GM18909 (cell line): ENCODE results near the gene FAM9B.
"Not testable (repeated sequence)": the region's sequence is repeated elsewhere in the genome, so short reads cannot be mapped to it uniquely, and the experiment has no call there.

Experiments used
- ATAC-seq: cut with Tn5 transposase; IDR thresholded peaks from one replicate; pipeline ENCODE4 v1.9.1; 2021; ENCODE audit warnings: mild to moderate bottlenecking; ENCODE audit not compliant: unreplicated experiment, poor library complexity

Gene FAM9B

GRCh38 chrX:9033989-9034388 lies at the start of gene FAM9B:
Gene FAM9B (minus strand): TSS chrX:9034127. CDS start chrX:9032986, 1,141 bp downstream.
- no peak for ATAC-seq

DNA sequence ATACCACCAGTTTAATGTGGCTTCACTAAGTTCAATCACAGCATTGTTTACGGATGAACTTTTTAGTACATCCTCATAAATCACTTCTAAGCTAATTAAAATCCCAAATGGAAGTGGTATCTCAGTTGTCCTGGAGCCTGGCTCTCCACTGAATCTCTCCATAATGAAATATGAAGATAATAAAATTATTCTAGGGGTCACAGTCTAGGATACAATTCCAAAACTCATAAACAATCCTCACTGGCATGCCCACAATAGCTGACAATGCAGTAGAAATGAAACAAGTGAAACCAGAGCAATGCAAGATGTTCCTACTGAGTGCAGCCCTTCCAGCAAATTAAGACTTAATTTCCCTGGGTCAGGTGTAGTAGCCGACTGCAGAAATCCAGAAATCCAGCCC lies 47.3 kb upstream of the FAM9B start:
- no peak for ATAC-seq

GRCh38 chrX:9074326-9074725 lies 40.4 kb upstream of the FAM9B start:
- no peak for ATAC-seq

DNA sequence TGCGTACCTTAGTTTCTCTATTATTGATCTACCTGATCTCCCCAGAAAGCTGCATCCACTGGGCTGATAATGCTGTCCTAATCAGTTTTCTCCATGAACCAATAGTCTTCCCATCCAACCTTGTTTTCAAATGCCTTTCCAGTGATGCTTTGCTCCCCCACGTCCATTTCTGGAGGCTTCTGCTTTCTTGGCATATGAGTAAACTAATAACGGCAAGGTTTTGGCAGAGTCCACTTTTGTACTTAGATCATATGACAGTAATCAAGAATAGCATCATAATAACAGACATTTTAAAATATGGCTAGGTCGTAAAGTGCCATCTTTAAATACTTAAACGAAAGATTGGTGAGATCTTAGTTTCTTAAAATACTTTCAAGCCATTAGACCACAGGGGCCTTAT lies 38.4 kb upstream of the FAM9B start:
- no peak for ATAC-seq

DNA sequence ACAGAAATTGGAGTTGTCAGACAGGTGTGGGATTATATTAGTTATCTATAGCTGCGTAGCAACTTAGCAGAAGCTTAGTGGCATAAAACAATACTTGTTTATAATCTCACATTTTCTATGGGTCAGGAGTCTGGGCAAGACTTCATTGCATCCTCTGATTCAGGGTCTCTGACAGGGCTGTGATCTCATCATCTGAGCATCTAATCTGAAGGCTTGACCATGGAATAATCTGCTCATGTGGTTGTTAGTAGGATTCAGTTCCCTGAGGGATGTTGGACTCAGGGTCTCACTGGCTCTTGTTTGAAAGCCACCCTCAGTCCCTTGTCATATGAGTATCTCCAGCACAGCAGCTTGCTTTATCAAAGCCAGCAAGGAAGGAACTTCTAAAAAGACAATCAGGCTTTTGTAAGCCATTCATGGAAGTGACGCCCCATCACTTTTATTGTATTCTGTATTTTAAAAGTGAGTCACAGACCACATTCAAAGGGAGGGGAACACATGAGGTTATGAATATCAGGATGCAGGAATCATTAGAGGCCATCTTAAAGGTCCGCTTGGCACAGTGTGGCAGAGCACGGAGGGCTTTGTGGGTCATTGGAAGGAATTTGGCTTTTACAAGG lies 37.2 kb upstream of the FAM9B start:
- no peak for ATAC-seq

DNA sequence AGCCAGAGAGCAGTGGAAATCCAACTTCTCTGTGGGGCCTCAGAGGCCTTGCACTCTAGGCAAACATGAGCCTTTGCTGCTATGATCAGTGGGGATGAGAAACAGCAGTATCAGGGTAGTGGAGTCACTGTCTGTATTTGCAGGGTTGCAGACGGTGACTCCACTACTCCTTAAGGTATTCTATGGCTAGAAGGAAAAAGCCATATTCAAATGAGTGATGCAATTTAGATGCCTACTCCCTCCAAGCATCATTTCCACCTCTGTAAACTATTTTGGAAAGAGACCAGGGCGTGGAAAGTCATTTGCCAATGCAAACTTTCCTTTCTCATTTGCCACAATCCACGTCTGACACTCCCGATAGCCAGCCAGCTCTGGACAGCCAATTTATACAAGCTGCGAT lies 35.6 kb upstream of the FAM9B start:
- ATAC-seq, result no peak

DNA sequence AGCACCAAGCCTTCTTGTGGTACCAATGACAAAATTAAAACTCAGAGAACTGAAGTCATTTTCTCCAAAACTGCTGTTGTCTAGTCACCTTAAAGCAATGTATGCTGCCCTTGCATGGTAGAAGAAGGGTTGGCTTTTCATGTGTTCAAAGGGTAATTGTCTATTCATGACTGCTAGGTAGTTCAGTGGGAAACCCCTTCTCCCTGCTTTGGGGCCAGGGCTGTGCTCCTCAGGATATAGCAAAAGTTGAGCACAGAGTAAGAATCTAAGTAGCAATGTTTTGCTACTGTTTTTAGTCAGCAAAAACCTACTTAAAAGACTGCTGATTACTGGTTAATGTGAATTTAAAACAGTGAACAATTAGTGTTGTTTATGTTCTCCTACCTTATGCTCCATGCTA lies 30.8 kb upstream of the FAM9B start:
- ATAC-seq, result no peak

DNA sequence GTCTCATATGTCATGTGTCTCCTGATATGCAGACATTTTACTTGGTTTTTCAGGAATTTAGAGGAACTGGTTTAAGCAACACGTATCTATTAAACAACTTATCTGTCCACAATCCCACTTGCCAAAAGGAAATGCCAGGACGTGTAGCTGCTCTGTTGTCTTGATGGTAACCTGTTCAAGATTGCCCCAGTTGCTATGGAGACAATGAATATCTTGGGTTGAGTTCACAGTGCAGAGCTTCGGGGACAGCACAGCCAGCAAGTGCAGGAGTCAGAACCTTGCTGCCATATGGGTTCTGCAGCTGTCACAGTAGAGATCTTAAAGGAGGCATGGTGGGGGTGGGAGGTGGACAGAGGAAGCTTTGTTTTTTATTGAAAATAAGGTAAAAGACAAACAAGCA lies 28.7 kb upstream of the FAM9B start:
- no peak for ATAC-seq

DNA sequence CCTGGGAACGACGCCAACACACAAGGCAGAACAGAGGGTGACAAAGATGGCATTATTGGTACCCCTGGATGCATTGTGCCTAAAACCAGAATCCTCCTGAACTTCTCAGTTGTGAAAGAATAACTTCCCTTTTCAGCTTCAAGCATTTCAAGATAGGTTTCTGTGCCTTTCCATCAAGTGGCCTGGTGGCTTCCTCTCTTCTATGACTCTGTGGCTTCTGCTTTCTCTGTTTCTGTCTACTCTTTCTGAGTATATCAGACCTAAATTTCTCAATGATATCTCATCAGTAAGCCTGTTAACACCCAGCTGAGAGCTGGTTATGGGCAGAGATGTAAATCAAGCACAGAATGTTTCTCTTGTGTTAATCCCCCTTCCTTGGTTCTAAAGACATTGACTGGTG lies 21.4 kb upstream of the FAM9B start:
- no peak for ATAC-seq

DNA sequence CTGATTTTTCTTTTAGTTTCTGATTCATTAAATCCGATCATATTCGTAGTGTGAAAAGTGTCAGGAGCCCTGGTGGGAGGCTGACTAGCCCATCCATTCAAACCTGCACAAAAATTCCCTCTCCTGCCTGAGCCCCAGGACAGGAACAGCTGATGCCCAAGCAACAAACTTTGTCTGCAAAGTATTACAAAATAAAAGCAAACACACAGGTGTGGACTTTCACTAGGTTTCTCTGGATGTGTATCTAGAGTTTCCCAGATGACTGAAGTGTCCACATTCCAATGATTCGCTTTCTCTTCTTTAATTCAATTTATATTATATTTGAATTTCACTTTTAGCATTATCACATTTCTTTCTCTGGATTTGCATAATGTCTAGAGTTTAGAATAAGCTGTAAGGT lies 18.2 kb upstream of the FAM9B start:
- no peak for ATAC-seq

DNA sequence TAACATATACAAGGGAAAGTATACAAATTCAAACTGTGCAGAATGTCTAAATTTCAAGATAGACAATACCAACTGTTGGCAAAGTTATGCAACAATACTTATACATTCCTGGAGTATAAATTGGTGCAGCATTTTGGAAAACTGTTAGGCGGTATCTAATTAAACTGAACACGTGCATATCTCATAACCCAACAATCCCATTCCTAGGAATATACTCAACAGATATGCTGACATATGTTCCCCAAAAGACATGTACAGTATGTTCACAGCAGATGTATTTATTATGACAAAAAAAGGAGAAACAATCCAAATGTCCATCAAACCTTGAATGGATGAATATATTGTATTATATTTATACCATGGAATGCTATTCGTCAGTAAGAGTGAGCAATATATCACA lies 16.4 kb upstream of the FAM9B start:
- ATAC-seq, result no peak

DNA sequence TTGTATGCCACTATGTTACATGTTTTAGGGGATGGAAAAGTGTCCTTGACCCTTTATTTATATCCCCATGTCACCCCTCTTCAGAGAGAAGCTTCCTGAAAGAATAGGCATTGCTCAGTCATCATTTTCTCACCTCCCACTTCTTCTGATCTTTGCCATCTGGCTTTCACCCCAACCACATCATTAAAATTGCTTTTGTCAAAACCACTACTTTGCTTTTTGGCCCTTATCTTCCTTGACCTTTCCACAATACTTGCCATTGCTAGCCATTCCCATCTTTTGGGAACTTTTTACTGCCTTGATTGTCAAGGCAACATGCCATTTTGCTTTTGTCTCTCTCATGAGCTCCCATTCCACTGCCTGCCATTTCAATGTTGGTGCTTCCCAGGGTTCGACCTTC lies 14.9 kb upstream of the FAM9B start:
- no peak for ATAC-seq

- no peak for ATAC-seq
These were observed 4.3 kb upstream of the FAM9B start for GRCh38 chrX:9038244-9038643.

DNA sequence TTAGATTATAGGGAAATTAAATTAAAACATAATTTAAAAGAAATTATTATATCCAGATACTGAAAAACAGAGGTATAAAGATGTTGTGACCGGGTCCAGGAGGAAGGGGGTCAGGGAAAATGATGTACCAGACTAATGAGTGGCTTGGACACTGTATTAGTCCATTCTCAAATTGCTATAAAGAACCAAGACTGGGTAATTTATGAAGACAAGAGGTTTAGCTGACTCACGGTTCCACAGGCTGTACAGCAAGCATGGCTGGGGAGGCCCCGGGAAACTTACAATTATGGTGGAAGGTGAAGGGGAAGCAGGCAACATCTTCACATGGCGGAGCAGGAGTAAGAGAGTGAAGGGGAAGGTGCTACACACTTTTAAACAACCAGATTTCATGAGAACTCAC lies 3.4 kb upstream of the FAM9B start:
- no peak for ATAC-seq

- ATAC-seq, result no peak
These were observed 341 bp downstream of the FAM9B start for GRCh38 chrX:9033586-9033985.

DNA sequence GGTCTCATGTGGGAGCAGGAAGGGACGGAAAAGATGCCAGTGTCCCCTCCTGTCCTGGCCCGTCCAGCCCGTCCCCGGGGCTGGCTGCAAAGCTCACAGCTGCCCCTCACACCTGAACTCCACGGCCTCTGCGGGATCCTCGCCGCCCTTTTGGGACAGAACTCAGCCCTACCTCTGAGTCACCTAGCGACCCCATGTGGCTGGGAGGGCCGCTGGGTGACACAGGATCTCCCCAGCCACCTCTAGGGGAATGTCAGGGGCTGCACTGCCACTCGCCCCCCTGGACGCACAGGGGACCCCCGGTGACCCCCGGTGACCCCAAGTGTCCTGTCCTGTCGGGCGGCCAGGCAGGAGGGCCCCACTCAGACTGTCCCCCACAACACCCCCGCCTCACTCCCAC lies 748 bp downstream of the FAM9B start:
- no peak for ATAC-seq

DNA sequence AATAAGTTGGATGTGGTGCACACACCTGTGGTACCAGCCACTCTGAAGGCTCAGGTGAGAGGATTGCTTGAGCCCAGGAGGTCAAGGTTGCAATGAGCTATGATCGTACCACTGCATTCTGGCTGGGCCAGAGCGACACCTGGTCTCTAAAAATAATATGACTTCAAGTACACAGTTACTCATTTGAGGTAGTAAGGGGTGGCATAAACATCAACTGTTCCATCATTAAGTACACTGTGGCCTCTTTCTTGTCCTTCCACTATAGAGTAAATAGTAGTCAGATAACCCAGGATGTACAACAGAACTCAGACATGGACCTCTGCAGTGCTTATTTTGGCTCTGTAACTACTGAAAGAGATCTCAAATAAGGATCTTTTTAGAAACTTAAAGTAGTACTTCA lies 10.6 kb downstream of the FAM9B start:
- ATAC-seq, result no peak

GRCh38 chrX:9019151-9019550 lies 14.8 kb downstream of the FAM9B start:
- ATAC-seq, result no peak

DNA sequence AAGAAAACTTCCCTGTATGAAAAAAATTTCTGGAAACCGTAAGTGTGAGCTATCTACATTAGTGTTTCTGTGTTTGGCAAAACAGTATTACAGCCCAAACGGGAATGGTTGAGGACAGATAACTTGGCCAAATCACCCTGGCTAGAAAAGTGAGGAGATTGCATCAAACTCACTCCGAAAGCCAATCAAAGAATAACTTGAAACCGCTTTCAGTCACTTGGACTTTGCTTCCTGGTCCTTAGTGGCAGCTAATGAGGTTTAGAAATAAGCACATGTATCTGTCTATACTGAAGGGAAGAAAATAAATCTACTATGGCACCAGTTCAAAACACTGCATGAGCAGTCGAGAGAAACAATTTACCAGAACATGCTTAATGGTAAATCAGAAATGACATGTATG lies 15.6 kb downstream of the FAM9B start:
- not testable (repeated sequence) for ATAC-seq

GRCh38 chrX:9003041-9003440 lies 30.9 kb downstream of the FAM9B start:
- no peak for ATAC-seq

DNA sequence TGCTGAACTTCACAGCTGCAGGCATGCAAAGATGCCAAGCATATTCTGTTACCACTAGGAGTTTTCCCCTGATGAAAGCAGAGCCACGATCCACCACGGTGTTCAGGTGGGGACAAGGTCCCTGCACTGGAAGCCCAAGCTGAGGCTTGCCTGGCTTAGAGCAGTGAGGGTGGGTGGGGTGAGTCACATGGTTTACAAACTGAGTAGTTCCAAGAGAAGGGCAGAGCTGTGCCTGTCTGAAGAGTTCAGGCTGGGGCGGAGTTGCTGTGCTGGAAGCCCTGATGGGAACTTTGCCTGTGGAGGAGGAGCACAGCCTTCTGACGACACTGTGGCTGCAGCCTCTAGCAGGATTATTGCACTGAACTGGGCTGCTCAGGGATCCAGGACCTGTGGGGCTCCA lies 45.5 kb downstream of the FAM9B start:
- ATAC-seq, result no peak

DNA sequence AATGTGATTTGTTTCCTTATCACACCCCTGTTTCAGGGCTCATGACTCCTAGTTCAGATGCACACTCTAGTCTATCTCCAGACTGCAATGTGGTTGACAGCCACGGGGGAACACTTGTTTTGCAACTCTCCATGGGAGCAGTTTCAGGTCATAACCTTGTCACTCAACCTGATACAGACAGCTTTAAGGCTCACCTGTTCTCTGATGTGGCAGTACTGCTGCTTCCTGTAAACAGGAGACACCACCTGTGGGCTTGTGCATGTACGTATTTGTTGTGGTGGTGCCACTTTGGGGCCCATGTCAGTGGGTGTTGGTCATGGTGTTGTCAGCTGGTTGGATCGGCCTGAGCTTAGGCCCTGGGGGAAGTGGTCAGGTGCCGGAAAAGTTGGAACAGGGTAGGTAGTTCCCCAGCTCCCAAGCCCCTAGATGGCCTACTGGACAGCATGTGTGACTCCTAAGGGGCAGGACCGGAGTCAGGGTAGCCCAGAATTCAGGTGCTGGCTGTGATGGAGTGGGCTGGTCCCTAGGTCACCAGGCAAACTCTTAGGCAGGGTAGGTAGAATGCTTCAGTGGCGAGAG lies 46.2 kb downstream of the FAM9B start:
- ATAC-seq, result no peak

GRCh38 chrX:8984231-8984630 lies 49.7 kb downstream of the FAM9B start:
- ATAC-seq, result no peak
